CD4-positive, CD25-positive, alpha-beta regulatory T cell (primary cell): ENCODE measurements around the gene TMPRSS4. TPM values are rescaled to one million over a fixed set of nuclear protein-coding genes. Genes with fewer than 3 reads are reported as not detected.

Source experiments
- ATAC-seq, 2 donors: fragments of 150-1000 bp; cut with Tn5 transposase; one replicate each; pipeline ENCODE4 v1.10.0; 2021; ENCODE audit warnings: low read depth in 2 of 2, moderate number of reproducible peaks in 2 of 2, moderate library complexity in 1 of 2
- DNase-seq, 3 donors: peaks; one replicate each; pipeline versions ENCODE4 v3.0.0 to v3.0.0-alpha.2; 2012 to 2022; ENCODE audit warnings: mixed read lengths in 1 of 3
- H3K27ac ChIP-seq: one replicate; pipeline ENCODE4 v1.7.0; 2013; ENCODE audit warnings: mild to moderate bottlenecking, low read length; ENCODE audit not compliant: insufficient read depth, poor library complexity, severe bottlenecking
- H3K27me3 ChIP-seq: one replicate; pipeline ENCODE4 v1.7.0; 2013; ENCODE audit warnings: low read length; ENCODE audit not compliant: control insufficient read depth, insufficient read depth
- H3K36me3 ChIP-seq: one replicate; pipeline ENCODE4 v1.7.0; 2013; ENCODE audit warnings: mild to moderate bottlenecking, low read length, moderate library complexity; ENCODE audit not compliant: control insufficient read depth, insufficient read depth
- H3K4me1 ChIP-seq: 2 replicates; pipeline ENCODE4 v1.7.0; 2013; ENCODE audit warnings: mild to moderate bottlenecking, low read length; ENCODE audit not compliant: insufficient read depth, control insufficient read depth, poor library complexity, severe bottlenecking
- H3K4me3 ChIP-seq: one replicate; pipeline ENCODE4 v1.7.0; 2013; ENCODE audit warnings: low read depth, mild to moderate bottlenecking, low read length, moderate library complexity
- H3K9me3 ChIP-seq, 2 experiments: 1 replicate in 1 of 2; 2 replicates in 1 of 2; pipeline ENCODE4 v1.7.0; 2013; ENCODE audit warnings: low read length in 2 of 2, mild to moderate bottlenecking in 1 of 2, moderate library complexity in 1 of 2; ENCODE audit not compliant: control insufficient read depth in 2 of 2
- H3K27ac Mint-ChIP-seq, 3 donors: one replicate each; pipeline ENCODE4 v1.8.0; 2020 to 2022; ENCODE audit warnings: mild to moderate bottlenecking in 3 of 3, mixed read lengths in 3 of 3, moderate library complexity in 2 of 3
- H3K27me3 Mint-ChIP-seq: one replicate; pipeline ENCODE4 v1.8.0; 2022; ENCODE audit warnings: mild to moderate bottlenecking, mixed read lengths
- H3K36me3 Mint-ChIP-seq: one replicate; pipeline ENCODE4 v1.8.0; 2020; ENCODE audit warnings: mixed read lengths
- H3K4me1 Mint-ChIP-seq, 4 donors: one replicate each; pipeline ENCODE4 v1.8.0; 2020 to 2022; ENCODE audit warnings: mixed read lengths in 4 of 4, mild to moderate bottlenecking in 1 of 4
- H3K4me3 Mint-ChIP-seq, 4 donors: one replicate each; pipeline ENCODE4 v1.8.0; 2020 to 2022; ENCODE audit warnings: mild to moderate bottlenecking in 4 of 4, mixed read lengths in 4 of 4, moderate library complexity in 3 of 4
- H3K9me3 Mint-ChIP-seq, 7 donors: one replicate each; pipeline ENCODE4 v1.8.0; 2020 to 2022; ENCODE audit warnings: mixed read lengths in 7 of 7, mild to moderate bottlenecking in 3 of 7, moderate library complexity in 2 of 7
- polyA plus RNA-seq, 4 donors: library from polyadenylated mRNA; unstranded; fragments of 300-500 nt; fragmentation: Illumina TruSeq; gene quantifications; one replicate each; pipeline ENCODE4 v1.2.3, GENCODE V29; 2021
- total RNA-seq: library from RNA; stranded (reverse); gene quantifications from one replicate; pipeline ENCODE4 v1.2.3, GENCODE V29; 2022

The TMPRSS4 gene
- total and polyA plus RNA-seq, 5 donors from 2014 or later, result not detected

GRCh38 chr11:118167906-118168305, 91.0 kb downstream of the TMPRSS4 start:
- no peaks in the 10 kb centered on the region for H3K36me3 Mint-ChIP-seq
- ATAC-seq, result no peak
- H3K27ac Mint-ChIP-seq, result no peak overlapping the region

GRCh38 chr11:118168316-118168715, 91.4 kb downstream of the TMPRSS4 start:
- no peaks in the 10 kb centered on the region for H3K36me3 ChIP-seq
- H3K27ac Mint-ChIP-seq, result no peak overlapping the region
- peaks cover 4% of the 10 kb centered on the region for H3K27me3 ChIP-seq

More at GRCh38 chr11:118167906-118168305, 91.0 kb downstream of the TMPRSS4 start:
- no peak for DNase-seq
- Histone ChIP-seq H3K9me3 (no peaks in the 10 kb centered on the region), H3K27me3 (peaks cover 5% of the 10 kb centered on the region), H3K36me3 (no peaks in the 10 kb centered on the region), H3K27ac (no peak overlapping the region), H3K4me3 (no peak overlapping the region), H3K4me1 (peaks cover 5% of the 10 kb centered on the region)
- Mint-ChIP-seq H3K4me3 (no peak overlapping the region), H3K4me1 (peaks cover 0 to 6% (median 0%) of the 10 kb centered on the region in 4 donors), H3K27me3 (peaks cover 22% of the 10 kb centered on the region), H3K9me3 (no peaks in the 10 kb centered on the region)

GRCh38 chr11:118168751-118169150, 91.9 kb downstream of the TMPRSS4 start:
- Histone ChIP-seq H3K4me3 (no peak overlapping the region), H3K27ac (no peak overlapping the region), H3K9me3 (no peaks in the 10 kb centered on the region), H3K36me3 (no peaks in the 10 kb centered on the region), H3K27me3 (peaks cover 3% of the 10 kb centered on the region), H3K4me1 (peaks cover 5% of the 10 kb centered on the region)
- Mint-ChIP-seq H3K4me1 (peaks cover 0 to 6% (median 0%) of the 10 kb centered on the region in 4 donors), H3K9me3 (no peaks in the 10 kb centered on the region), H3K27ac (no peak overlapping the region), H3K36me3 (no peaks in the 10 kb centered on the region), H3K4me3 (no peak overlapping the region), H3K27me3 (peaks cover 14% of the 10 kb centered on the region)
- DNase-seq (no peak), ATAC-seq (no peak)

More at GRCh38 chr11:118168316-118168715, 91.4 kb downstream of the TMPRSS4 start:
- no peaks in the 10 kb centered on the region for H3K36me3 Mint-ChIP-seq
- Histone ChIP-seq H3K27ac (no peak overlapping the region), H3K9me3 (no peaks in the 10 kb centered on the region), H3K4me3 (no peak overlapping the region), H3K4me1 (peaks cover 5% of the 10 kb centered on the region)
- H3K4me1 Mint-ChIP-seq, result peaks cover 0 to 6% (median 0%) of the 10 kb centered on the region in 4 donors
- DNase-seq (no peak), ATAC-seq (no peak)
- H3K27me3 Mint-ChIP-seq, result peaks cover 19% of the 10 kb centered on the region
- H3K4me3 Mint-ChIP-seq, result no peak overlapping the region
- no peaks in the 10 kb centered on the region for H3K9me3 Mint-ChIP-seq

GRCh38 chr11:118169300-118170140, 92.6 kb downstream of the TMPRSS4 start:
- peaks cover 5% of the 10 kb centered on the region for H3K4me1 ChIP-seq
- no peak overlapping the region for H3K27ac Mint-ChIP-seq
- H3K36me3 Mint-ChIP-seq, result no peaks in the 10 kb centered on the region
- no peaks in the 10 kb centered on the region for H3K9me3 Mint-ChIP-seq
- H3K4me3 Mint-ChIP-seq, result no peak overlapping the region
- peaks cover under 1% of the 10 kb centered on the region for H3K27me3 ChIP-seq
- no peaks in the 10 kb centered on the region for H3K36me3 ChIP-seq
- ATAC-seq (no peak), DNase-seq (no peak)
- H3K4me3 ChIP-seq, result no peak overlapping the region
- peaks cover 15% of the 10 kb centered on the region for H3K27me3 Mint-ChIP-seq
- no peaks in the 10 kb centered on the region for H3K9me3 ChIP-seq
- no peak overlapping the region for H3K27ac ChIP-seq
- peaks cover 0 to 6% (median 0%) of the 10 kb centered on the region in 4 donors for H3K4me1 Mint-ChIP-seq

GRCh38 chr11:118170231-118170630, 93.4 kb downstream of the TMPRSS4 start:
- ATAC-seq (no peak), DNase-seq (no peak)
- Mint-ChIP-seq H3K4me1 (peaks cover 0 to 6% (median 0%) of the 10 kb centered on the region in 4 donors), H3K4me3 (no peak overlapping the region), H3K27me3 (peaks cover 20% of the 10 kb centered on the region), H3K36me3 (no peaks in the 10 kb centered on the region), H3K9me3 (no peaks in the 10 kb centered on the region), H3K27ac (peak overlapping the region in 1 of 3 donors; percentile 91)
- Histone ChIP-seq H3K27me3 (no peaks in the 10 kb centered on the region), H3K9me3 (no peaks in the 10 kb centered on the region), H3K4me3 (no peak overlapping the region), H3K27ac (no peak overlapping the region), H3K4me1 (peaks cover 5% of the 10 kb centered on the region), H3K36me3 (no peaks in the 10 kb centered on the region)

GRCh38 chr11:118170882-118171268, 94.0 kb downstream of the TMPRSS4 start:
- DNase-seq (no peak), ATAC-seq (no peak)
- Mint-ChIP-seq H3K4me3 (no peak overlapping the region), H3K9me3 (no peaks in the 10 kb centered on the region), H3K27ac (no peak overlapping the region), H3K36me3 (no peaks in the 10 kb centered on the region), H3K27me3 (peaks cover 21% of the 10 kb centered on the region), H3K4me1 (peaks cover 0 to 6% (median 0%) of the 10 kb centered on the region in 4 donors)
- Histone ChIP-seq H3K27me3 (no peaks in the 10 kb centered on the region), H3K4me1 (peaks cover 5% of the 10 kb centered on the region), H3K4me3 (no peak overlapping the region), H3K9me3 (no peaks in the 10 kb centered on the region), H3K27ac (no peak overlapping the region), H3K36me3 (no peaks in the 10 kb centered on the region)

Other genes starting within 250 kb of the TMPRSS4 start
- gene FXYD6, start 200.4 kb upstream of the TMPRSS4 start, total RNA-seq, result not detected
- gene FXYD6, start 200.4 kb upstream of the TMPRSS4 start, polyA plus RNA-seq, result not detected
- 3.4 TPM for gene TMPRSS13, start 147.7 kb upstream of the TMPRSS4 start, total RNA-seq
- gene TMPRSS13, start 147.7 kb upstream of the TMPRSS4 start, polyA plus RNA-seq, result 1 to 10 TPM in 2 of 4 donors, under 1 TPM in 2; 0.57 to 1.4 (median 1.1) TPM
- 661 TPM for gene IL10RA, start 90.7 kb upstream of the TMPRSS4 start, total RNA-seq
- gene IL10RA, start 90.7 kb upstream of the TMPRSS4 start, polyA plus RNA-seq, result 100 to 1,000 TPM; 572 to 666 (median 631) TPM
- 1.2 TPM for gene SMIM35, start 9.9 kb downstream of the TMPRSS4 start, total RNA-seq
- 1 to 10 TPM in 2 of 4 donors, under 1 TPM in 2; 0.90 to 1.9 (median 1.3) TPM for gene SMIM35, start 9.9 kb downstream of the TMPRSS4 start, polyA plus RNA-seq
- gene SCN4B, start 75.7 kb downstream of the TMPRSS4 start, total RNA-seq, result not detected
- not detected for gene SCN4B, start 75.7 kb downstream of the TMPRSS4 start, polyA plus RNA-seq
- gene SCN2B, start 99.6 kb downstream of the TMPRSS4 start, total RNA-seq, result not detected
- not detected for gene SCN2B, start 99.6 kb downstream of the TMPRSS4 start, polyA plus RNA-seq
- gene JAML, start 147.9 kb downstream of the TMPRSS4 start, total RNA-seq, result 71.5 TPM
- gene JAML, start 147.9 kb downstream of the TMPRSS4 start, polyA plus RNA-seq, result 100 to 1,000 TPM; 169 to 200 (median 174) TPM
- 16.1 TPM for gene MPZL3, start 175.3 kb downstream of the TMPRSS4 start, total RNA-seq
- 10 to 100 TPM in 1 of 4 donors, 1 to 10 TPM in 3; 4.5 to 12.2 (median 6.3) TPM for gene MPZL3, start 175.3 kb downstream of the TMPRSS4 start, polyA plus RNA-seq
- gene MPZL2, start 187.2 kb downstream of the TMPRSS4 start, total RNA-seq, result 1.0 TPM
- gene MPZL2, start 187.2 kb downstream of the TMPRSS4 start, polyA plus RNA-seq, result under 1 TPM in 1 of 4 donors, not detected in 3; 0.37 TPM
- gene CD3E, start 227.7 kb downstream of the TMPRSS4 start, total RNA-seq, result 585 TPM
- gene CD3E, start 227.7 kb downstream of the TMPRSS4 start, polyA plus RNA-seq, result 100 to 1,000 TPM; 704 to 823 (median 778) TPM